8988T (cell line): ENCODE data around the gene SLC26A9.
"Not testable (repeated sequence)": the region's sequence is repeated elsewhere in the genome, so short reads cannot be mapped to it uniquely, and the experiment has no call there.

ENCODE experiments used
- DNase-seq: peaks from one replicate; pipeline ENCODE4 v3.0.0; 2011

Gene SLC26A9

GRCh38 chr1:205923651-205924459 lies 19.4 kb downstream of the SLC26A9 start:
- no peak for DNase-seq

GRCh38 chr1:205922806-205923205 lies 20.4 kb downstream of the SLC26A9 start:
- no peak for DNase-seq

DNA sequence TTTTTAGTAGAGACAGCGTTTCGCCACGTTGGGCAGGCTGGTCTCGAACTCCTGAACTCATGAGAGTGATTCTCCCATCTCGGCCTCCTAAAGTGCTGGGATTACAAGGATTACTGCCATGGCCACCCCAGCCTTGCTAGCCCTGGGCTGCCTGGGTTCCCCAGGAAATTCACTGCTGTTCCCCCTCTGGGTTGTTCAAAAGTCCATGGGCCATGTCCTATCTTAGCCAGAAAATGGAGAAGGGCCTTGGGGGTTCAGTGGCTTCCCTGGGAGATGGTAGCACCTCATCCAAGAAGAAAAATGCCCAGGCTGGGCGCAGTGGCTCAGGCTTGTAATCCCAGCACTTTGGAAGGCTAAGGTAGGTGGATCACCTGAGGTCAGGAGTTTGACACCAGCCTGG lies 20.9 kb downstream of the SLC26A9 start:
- no peak for DNase-seq

GRCh38 chr1:205921570-205921909 lies 21.7 kb downstream of the SLC26A9 start:
- no peak for DNase-seq

GRCh38 chr1:205920861-205921569 lies 22.2 kb downstream of the SLC26A9 start:
- no peak for DNase-seq

DNA sequence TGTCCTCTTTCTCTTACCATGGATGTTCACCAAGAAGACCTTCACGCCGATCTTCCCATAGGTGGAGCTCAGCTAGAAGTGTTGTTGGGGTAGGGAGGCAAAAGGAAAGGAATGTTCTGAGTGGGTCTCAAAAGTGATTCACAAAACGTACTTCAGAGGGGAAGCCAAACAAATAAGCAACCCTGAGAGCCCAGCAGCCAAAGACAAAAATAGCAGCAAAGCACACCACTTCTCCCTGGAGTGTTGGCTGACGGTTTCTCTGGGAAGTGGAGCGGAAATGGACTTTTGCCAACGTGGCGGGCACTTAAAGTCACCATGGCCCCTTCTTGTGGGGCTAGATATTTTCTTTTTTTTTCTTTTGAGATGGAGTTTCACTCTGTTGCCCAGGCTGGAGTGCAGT lies 23.1 kb downstream of the SLC26A9 start:
- DNase-seq = no peak

GRCh38 chr1:205918955-205919746 lies 24.1 kb downstream of the SLC26A9 start:
- peak; percentile 57 for DNase-seq

GRCh38 chr1:205917466-205918238 lies 25.6 kb downstream of the SLC26A9 start:
- DNase-seq = no peak

- no peak for DNase-seq
These were observed 26.7 kb downstream of the SLC26A9 start for GRCh38 chr1:205916541-205916940.

DNA sequence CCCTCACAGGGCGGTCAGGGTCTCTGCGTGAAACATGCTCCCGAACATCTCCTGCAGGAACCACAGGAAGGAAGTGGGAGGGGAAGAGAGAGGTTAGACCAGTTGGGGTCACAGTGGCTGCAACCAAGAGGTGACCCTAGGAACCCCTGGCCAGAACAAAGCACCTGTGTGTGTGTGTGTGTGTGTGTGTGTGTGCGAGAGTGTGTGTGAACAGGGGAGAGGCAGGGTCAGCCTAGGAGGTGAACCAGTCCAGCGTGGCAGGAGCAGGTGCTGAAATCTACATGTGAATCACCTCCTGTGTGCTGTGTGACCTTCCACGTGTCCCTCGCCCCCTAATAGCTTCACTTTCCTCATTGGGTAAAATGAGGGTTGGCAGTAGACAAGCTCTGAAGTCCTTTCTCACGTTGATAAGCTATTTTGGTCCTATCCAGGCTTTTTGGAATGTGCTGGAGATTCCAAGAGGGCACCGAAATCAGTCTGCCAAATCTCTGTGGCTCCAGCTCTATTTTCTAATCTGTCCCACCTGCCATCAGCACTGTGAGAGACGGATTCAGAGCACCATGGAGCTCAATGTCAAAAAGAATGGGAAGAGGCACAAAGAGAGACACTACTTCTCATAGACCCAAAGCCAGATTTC lies 27.8 kb downstream of the SLC26A9 start:
- DNase-seq = no peak

DNA sequence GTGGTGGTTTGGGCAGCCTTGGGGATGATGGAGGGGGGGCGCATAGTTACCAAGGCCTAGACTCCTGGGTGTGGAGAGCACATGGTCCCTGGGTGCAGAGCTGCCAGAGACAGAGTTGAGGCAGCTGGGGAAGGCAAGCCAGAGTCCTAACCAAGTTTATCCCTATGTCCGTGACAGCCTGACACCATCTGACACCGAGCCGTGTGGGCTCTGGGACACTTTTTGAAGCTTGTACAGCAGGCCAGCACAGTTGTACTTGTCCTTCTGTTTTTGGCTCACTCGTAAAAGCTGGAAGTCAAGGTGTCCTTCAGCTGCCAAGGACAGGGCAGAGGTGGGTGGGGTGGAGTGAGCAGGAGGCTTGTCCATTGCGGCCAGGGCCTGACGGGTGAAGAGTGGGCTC lies 28.5 kb downstream of the SLC26A9 start:
- DNase-seq = no peak

- DNase-seq = no peak
These were observed 29.1 kb downstream of the SLC26A9 start for GRCh38 chr1:205914155-205914507.

GRCh38 chr1:205913451-205914154 lies 29.7 kb downstream of the SLC26A9 start:
- DNase-seq = no peak

DNA sequence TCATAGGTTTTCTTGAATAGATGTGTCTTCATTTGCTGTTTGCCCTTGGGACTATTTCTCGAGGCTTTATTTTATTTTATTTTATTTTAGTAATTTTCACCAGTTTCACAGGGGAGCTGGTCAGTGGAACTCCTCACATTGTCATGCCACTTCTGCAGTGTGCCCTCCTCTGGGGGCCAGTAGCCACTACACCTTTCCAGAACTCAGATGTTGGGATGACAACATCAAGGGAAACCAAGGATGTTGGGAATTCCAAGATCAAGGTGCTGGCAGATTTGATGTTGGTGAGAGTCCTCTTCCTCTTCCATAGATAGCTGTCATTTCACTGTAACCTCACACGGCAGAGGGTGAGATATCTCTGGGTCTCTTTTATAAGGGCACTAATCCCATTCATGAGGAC lies 35.5 kb downstream of the SLC26A9 start:
- no peak for DNase-seq

DNA sequence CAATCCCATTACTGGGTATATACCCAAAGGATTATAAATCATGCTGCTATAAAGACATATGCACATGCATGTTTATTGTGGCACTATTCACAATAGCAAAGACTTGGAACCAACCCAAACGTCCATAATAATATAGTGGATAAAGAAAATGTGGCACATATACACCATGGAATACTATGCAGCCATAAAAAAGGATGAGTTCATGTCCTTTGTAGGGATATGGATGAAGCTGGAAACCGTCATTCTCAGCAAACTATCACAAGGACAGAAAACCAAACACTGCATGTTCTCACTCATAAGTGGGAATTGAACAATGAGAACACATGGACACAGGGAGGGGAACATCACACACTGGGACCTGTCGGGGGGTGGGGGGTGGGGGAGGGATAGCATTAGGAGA lies 38.2 kb downstream of the SLC26A9 start:
- not testable (repeated sequence) for DNase-seq

DNA sequence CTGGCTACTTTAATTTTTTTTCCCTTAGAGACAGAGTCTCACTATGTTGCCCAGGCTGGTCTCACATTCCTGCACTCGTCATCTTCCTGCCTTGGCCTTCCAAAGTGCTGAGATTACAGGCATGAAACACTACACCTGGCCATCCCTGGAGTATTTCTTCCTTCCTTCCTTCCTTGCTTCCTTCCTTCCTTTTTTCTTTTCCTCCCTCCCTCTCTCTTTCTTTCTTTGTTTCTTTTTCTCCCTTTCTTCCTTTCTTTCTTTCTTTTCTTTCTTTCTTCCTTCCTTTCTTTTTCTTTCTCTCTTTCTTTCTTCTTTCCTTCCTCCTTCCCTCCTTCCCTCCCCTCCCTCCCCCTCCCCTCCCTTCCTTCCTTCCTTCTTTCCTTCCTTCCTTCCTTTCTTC lies 46.9 kb downstream of the SLC26A9 start:
- DNase-seq = no peak

DNA sequence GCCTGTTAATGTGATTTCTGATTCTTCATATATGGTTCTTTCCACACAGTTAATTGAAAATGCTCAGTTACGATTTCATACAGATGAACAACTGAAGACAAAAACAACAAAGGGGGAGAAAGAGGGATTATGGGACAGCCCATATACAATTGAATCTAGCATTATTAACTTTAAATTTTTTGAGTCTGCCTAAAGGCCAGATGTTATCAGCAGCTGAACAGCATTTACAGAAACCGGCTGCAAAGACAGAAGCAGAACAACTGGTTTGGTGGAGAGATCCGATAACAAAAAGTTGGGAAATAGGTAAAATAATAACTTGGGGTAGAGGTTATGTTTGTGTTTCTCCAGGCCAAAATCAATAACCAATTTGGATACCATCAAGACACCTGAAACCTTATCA lies 49.1 kb downstream of the SLC26A9 start:
- DNase-seq = not testable (repeated sequence)

- not testable (repeated sequence) for DNase-seq
These were observed 51.1 kb downstream of the SLC26A9 start for GRCh38 chr1:205892175-205892574.

GRCh38 chr1:205891481-205891880 lies 51.8 kb downstream of the SLC26A9 start:
- DNase-seq = not testable (repeated sequence)

- not testable (repeated sequence) for DNase-seq
These were observed 52.6 kb downstream of the SLC26A9 start for GRCh38 chr1:205890631-205891030.

GRCh38 chr1:205889706-205890105 lies 53.5 kb downstream of the SLC26A9 start:
- DNase-seq = not testable (repeated sequence)

- not testable (repeated sequence) for DNase-seq
These were observed 54.2 kb downstream of the SLC26A9 start for GRCh38 chr1:205889006-205889405.
